Glutamatergic neuron (in vitro differentiated cells): ENCODE results near the gene MCAM. TPM values are rescaled to one million over a fixed set of nuclear protein-coding genes. Genes with fewer than 3 reads are reported as not detected.

Experiments
- DNase-seq: peaks from one replicate; pipeline ENCODE4 v3.0.0; 2022
- H3K27ac Mint-ChIP-seq: one replicate; pipeline ENCODE4 v1.8.0; 2020; ENCODE audit warnings: mild to moderate bottlenecking, mixed read lengths, inconsistent platforms; ENCODE audit not compliant: unreplicated experiment
- H3K27me3 Mint-ChIP-seq: one replicate; pipeline ENCODE4 v1.8.0; 2020; ENCODE audit warnings: mild to moderate bottlenecking, moderate library complexity, mixed read lengths, inconsistent platforms; ENCODE audit not compliant: unreplicated experiment
- H3K36me3 Mint-ChIP-seq: one replicate; pipeline ENCODE4 v1.8.0; 2020; ENCODE audit warnings: mild to moderate bottlenecking, mixed read lengths, inconsistent platforms; ENCODE audit not compliant: unreplicated experiment
- H3K4me1 Mint-ChIP-seq: one replicate; pipeline ENCODE4 v1.8.0; 2020; ENCODE audit warnings: mild to moderate bottlenecking, low read depth, mixed read lengths, inconsistent platforms; ENCODE audit not compliant: unreplicated experiment
- H3K4me3 Mint-ChIP-seq: one replicate; pipeline ENCODE4 v1.8.0; 2020; ENCODE audit warnings: mild to moderate bottlenecking, mixed read lengths, inconsistent platforms; ENCODE audit not compliant: unreplicated experiment
- H3K9me3 Mint-ChIP-seq: one replicate; pipeline ENCODE4 v1.8.0; 2020; ENCODE audit warnings: mild to moderate bottlenecking, moderate library complexity, mixed read lengths, inconsistent platforms; ENCODE audit not compliant: unreplicated experiment
- total RNA-seq: library from RNA; stranded (reverse); fragmentation: NEBNext Ultra II Directional; extraction: Animal tissue kit (Norgen Biotek cat#: 25700); gene quantifications from one replicate; pipeline ENCODE4 v1.2.1, GENCODE V29; 2021; ENCODE audit not compliant: unreplicated experiment
- TF ChIP-seq, protein P1 (sequence below): fragments of 200-600 bp; sonication (generic); IDR thresholded peaks from one replicate; pipeline ENCODE4 v1.5.0; 2021; ENCODE audit not compliant: partially characterized antibody, unreplicated experiment

The MCAM gene
- total RNA-seq, 1 donor from 2014 or later, result 11.4 TPM

DNA sequence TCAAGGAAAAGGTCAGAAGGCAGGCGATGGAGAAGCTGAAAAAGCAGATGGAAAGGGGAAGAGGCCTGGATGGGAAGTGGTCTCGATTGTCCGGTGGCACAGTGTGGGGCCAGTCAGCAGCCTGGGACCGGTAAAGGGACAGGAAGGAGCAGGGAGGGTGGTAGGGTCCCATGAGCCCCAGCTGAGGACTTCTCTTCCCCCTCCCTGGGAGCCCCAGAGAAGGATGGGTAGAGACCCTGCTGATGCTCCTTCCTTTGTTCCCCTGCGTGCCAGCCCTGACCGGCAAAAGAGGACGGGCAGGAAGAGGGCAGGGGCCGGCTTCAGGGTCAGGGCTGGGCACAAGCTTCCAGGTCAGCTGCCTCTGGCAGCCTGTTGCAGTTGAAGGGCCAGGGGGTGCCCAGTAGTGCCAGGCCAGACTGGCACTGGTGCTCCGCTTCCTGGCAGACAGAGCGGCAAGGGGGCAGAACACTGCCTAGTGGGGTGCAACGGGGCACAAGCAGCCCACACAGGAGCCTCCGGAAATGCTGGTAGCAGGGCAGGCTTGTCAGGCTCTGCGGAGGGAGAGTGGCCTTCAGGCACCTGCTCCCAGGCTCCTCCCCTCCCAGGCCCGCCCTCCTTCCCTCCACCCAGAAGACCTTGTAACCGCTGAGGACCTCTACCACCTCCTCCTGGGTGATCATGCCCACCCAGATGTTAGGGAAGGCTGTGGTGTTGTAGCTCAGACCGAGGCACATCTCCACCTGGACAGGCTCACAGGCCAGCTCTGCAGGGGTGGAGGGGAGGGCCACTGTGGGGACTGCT is 24.5 kb upstream of the MCAM start:
- TF ChIP-seq, protein P1, sequence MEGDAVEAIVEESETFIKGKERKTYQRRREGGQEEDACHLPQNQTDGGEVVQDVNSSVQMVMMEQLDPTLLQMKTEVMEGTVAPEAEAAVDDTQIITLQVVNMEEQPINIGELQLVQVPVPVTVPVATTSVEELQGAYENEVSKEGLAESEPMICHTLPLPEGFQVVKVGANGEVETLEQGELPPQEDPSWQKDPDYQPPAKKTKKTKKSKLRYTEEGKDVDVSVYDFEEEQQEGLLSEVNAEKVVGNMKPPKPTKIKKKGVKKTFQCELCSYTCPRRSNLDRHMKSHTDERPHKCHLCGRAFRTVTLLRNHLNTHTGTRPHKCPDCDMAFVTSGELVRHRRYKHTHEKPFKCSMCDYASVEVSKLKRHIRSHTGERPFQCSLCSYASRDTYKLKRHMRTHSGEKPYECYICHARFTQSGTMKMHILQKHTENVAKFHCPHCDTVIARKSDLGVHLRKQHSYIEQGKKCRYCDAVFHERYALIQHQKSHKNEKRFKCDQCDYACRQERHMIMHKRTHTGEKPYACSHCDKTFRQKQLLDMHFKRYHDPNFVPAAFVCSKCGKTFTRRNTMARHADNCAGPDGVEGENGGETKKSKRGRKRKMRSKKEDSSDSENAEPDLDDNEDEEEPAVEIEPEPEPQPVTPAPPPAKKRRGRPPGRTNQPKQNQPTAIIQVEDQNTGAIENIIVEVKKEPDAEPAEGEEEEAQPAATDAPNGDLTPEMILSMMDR, result no peak
- H3K36me3 Mint-ChIP-seq, result no peaks in the 10 kb centered on the region
- no peak overlapping the region for H3K27ac Mint-ChIP-seq
- H3K4me1 Mint-ChIP-seq, result peaks cover 5% of the 10 kb centered on the region
- DNase-seq, result no peak
- H3K9me3 Mint-ChIP-seq, result peaks cover 5% of the 10 kb centered on the region
- no peak overlapping the region for H3K4me3 Mint-ChIP-seq
- H3K27me3 Mint-ChIP-seq, result peaks cover 17% of the 10 kb centered on the region

DNA sequence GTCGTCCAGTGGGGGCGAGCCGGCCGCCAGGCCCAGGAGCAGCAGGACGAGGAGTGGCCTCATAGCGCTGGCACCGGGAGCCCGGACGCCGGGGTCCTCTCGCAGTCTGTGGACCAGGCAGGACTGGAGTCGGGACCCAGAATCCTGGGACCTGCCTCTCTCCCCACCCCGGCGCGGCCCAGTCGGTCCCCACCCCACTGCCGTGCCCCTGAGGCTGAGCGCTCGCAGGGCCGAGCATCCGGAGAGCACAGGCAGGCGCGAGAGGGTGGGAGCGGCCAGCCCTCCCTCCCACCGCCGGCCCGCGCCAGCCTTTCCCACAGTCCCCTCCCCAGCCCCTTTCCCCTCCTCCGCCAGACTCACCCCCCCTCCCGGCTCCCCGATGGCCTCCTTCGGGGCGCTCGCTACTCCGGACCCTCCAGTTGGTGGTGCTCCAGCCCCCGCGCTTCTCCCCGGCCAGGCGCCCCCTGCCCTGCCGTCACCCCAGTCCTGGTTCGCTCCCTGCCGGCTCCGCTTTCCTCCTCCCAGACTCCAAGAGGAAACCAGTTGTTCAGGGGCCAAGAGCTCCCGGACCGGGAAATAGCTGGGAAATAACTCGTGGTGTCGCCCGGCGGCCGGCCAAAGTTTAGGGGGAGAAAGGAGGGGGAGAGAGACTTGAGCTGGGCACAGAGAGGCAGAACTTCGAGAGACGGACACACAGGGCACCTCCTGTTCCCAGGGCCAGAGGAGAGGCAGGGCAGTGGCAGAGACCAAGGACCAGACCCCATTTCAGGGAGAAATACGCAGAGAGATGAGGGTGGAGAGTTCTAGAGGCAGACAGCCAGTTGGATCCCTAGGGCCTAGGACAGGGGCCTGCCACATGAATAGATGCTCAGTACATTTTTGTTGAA is 23.6 kb upstream of the MCAM start, which contains the start of gene C1QTNF5:
TSS of gene C1QTNF5 (minus strand) at position 549 of the 887 bp plus-strand sequence. CDS start at position 63, 486 bp downstream.
- Mint-ChIP-seq H3K4me1 (peaks cover 5% of the 10 kb centered on the region), H3K27ac (no peak within 1 kb of the TSS), H3K4me3 (peak within 1 kb of the TSS; percentile 20), H3K27me3 (peaks cover 17% of the 10 kb centered on the region), H3K36me3 (no peaks in the 10 kb centered on the region), H3K9me3 (peaks cover 5% of the 10 kb centered on the region)
- DNase-seq, result no peak
- TF ChIP-seq, protein P1, result no peak

DNA sequence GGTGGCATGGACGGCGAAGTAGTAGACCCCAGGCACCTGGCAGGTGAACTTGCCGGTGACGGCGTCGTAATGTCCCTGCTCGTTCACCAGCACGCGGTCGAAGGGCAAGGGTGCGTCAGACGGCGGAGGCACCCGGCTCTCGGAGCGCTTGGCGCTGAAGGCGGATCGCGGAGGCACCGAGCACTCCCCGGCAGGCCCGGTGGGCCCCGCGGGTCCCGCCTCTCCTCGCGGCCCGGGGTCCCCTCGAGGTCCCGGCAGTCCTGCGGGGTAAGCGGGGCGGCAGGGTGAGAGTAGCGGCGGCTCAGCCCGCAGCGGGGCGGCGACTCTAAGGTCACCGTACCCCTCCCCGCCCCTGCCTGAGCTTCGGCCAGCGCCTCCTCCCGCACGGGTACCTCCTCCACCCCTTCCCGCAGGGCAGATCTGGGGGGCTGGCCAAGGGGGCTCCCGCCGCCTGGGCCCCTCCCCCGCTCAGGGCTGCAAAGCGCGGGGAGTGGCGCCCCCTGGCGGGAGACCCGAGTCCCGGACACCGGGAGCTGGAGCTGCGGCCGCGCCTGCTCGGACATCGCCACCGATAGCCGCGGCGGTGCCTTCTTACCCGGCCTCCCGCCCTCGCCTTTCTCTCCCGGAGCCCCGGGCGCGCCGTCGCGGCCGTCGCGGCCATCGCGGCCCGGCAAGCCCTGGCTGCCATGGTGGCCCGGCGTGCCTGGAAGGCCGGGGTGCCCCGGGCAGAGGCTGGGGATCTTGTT is 22.8 kb upstream of the MCAM start:
- Mint-ChIP-seq H3K36me3 (no peaks in the 10 kb centered on the region), H3K4me1 (peaks cover 8% of the 10 kb centered on the region), H3K9me3 (peaks cover 4% of the 10 kb centered on the region), H3K27me3 (peaks cover 17% of the 10 kb centered on the region), H3K27ac (no peak overlapping the region), H3K4me3 (peak overlapping the region; percentile 52)
- TF ChIP-seq, protein P1, result peak; percentile 99
- DNase-seq, result peak; percentile 89

DNA sequence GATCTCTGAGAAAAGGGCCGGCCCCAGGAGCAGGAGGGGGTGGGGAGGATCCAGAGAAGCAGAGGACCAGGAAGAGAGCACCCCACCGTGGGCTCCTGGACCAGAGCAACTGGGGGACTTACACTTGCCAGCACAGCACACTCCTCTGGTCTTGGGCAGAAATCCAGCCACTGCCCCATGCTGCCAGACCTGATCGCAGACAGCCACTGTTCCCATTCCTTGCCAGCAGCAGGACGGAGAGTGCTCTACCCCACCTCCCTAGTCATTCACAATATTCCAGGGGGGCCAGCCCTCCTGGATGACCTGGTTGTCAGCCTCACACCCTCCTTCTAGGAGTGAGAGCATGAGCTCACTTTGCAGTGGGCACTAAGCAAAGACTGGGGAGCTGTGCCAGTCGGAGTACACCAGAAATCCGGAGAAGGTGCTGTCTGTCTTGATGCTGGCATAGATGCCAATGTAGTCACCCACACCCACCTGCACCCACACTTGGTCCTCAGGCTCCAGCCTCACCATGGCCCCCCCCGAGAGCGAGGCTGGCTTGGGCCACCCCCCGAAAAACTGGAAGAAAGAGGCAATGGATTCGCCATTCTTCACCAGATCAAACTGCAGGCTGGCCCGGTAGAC is 22.1 kb upstream of the MCAM start:
- TF ChIP-seq, protein P1, result no peak
- Mint-ChIP-seq H3K27ac (no peak overlapping the region), H3K36me3 (no peaks in the 10 kb centered on the region), H3K4me1 (peaks cover 10% of the 10 kb centered on the region), H3K4me3 (peak overlapping the region; percentile 52), H3K9me3 (peaks cover 5% of the 10 kb centered on the region), H3K27me3 (peaks cover 17% of the 10 kb centered on the region)
- DNase-seq, result no peak
